LNCAP (cell line): ENCODE measurements around the gene CPB1.

Source experiments
- TF ChIP-seq, protein P1 (sequence below): fragments of 450-650 bp; IDR thresholded peaks from 2 replicates; pipeline ENCODE4 v1.5.1; 2017; ENCODE audit warnings: mild to moderate bottlenecking

CPB1 gene

DNA sequence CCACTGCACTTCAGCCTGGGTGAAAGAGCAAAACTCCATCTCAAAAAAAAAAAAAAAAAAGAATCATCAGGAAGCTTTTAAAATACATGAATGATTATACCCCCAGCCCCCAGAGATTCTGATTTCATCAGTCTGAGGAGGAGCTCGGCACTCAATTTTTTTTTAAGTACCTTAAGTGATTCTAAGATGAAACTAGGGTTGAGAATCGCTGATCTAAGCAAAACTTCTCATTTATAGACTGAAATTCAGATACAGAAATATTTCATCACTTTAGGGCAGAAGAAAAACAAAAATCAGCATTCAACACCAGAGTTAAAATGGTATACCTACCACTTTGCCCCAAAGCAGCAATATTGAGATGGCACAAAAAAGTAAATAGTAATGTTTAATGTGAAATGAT, 62.2 kb downstream of the CPB1 start:
- TF ChIP-seq, protein P1, sequence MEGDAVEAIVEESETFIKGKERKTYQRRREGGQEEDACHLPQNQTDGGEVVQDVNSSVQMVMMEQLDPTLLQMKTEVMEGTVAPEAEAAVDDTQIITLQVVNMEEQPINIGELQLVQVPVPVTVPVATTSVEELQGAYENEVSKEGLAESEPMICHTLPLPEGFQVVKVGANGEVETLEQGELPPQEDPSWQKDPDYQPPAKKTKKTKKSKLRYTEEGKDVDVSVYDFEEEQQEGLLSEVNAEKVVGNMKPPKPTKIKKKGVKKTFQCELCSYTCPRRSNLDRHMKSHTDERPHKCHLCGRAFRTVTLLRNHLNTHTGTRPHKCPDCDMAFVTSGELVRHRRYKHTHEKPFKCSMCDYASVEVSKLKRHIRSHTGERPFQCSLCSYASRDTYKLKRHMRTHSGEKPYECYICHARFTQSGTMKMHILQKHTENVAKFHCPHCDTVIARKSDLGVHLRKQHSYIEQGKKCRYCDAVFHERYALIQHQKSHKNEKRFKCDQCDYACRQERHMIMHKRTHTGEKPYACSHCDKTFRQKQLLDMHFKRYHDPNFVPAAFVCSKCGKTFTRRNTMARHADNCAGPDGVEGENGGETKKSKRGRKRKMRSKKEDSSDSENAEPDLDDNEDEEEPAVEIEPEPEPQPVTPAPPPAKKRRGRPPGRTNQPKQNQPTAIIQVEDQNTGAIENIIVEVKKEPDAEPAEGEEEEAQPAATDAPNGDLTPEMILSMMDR: no peak

DNA sequence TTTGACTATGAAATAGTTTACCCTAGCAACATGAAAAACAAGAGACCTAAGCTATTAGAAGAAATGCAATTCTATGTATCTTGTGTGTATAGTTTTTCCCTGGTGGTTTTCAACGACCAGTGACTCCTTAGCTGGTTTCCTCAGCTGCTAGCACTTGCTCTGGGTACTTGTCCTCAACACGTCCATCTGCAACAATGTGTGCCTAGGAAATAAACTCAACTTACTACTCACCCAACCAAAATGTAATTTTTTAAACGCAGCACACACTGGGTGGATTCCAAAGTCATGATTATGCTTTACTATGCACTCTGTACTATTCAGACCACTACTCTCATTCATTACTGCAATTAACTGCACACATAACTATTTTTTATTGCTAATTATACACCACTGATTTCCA, 68.5 kb downstream of the CPB1 start:
- TF ChIP-seq, protein P1: no peak

DNA sequence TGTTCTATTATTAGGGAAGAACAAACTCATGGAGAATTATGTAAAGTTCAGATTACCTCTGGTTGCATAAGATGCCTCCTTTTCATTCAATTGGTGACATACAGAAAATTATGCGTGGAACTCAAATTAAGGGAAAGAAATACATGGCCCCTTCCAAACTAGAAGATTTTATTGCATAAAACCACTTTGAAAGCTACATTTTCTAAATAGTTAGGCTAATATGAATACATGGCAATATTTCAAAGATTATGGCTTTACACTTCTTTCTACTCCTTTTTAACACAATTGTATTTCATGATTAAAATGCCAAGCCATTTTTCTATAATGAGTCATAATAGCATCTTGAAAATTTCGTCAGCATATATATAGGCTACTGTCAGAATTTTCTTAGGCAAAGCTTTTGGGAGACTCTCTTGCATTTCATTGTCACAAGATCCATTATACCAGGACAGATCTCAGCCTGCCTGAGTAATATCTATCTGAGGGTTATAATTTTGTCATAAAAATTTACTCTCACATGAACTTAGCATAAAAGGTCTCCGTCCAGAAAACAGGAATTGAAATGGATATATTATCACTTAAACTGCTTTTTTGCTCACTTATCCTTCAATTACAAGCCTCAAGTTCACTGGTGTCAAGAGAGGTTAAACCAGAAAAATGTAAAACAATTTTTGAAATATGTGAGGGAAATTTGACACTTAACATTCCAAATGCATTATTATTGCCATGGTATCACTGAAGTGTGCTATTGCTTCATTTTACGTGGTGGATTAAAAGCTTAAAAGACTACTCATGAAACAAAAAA, 74.6 kb downstream of the CPB1 start:
- TF ChIP-seq, protein P1: no peak

DNA sequence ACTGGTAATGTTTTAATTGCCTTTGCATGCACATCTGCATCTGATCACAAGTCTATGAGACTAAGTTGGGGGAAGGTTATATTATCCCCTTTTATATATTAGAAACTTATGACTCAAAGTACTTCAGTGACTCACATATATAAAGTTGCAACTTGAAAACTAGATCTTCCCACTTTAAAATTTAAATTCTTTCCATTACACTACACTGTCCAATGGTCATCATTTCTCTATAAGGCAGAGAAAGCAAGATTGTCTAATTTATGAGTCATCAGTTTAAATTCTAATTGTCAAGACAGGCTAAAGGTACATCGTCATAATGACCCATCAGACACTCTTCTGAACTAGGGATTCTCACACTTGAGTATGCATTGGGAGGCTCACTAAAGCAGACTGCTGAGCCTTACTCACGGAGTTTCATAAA, 75.4 kb downstream of the CPB1 start:
- TF ChIP-seq, protein P1: no peak

DNA sequence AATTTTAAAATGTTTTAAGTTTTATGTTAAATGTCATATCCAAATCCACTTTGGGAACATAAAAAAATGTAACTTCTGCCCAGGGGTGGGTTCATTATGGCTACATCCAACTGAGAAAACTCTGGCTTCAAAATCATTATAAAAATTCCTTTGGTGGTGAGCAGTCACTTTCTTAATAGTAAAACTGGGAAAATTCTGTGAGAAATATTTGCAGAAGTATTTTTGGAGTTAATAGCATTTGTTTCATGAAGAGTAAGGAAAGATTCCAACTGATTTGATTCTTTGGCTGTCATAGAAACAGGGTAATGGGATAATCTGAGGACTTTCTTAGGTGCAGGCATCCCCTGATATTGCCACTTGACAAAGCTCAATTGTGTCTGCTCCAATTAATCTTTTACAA, 76.3 kb downstream of the CPB1 start:
- TF ChIP-seq, protein P1: no peak

DNA sequence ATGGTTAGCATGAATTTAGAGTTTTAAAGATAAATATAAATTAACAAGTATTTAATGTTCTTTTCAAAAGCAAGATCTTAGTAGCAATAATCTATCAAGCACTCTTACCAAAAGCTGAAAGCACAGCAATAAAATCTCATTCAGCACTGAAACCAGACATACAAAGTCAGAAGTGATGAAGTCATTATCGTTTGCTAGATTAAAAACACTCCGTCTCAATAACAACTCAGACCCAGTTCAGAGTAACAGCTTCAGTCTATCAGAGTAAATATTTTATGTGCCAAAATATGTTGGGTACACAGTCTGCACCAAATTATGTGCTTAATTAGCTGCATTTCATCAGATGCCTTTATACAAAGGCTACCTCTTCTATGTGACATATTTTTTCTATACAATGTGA, 79.1 kb downstream of the CPB1 start:
- TF ChIP-seq, protein P1: no peak
